Heart right ventricle (tissue), 16 donors: ENCODE results near the gene TUBGCP5. TPM values are rescaled to one million over a fixed set of nuclear protein-coding genes. Genes with fewer than 3 reads are reported as not detected.
"Not testable (repeated sequence)": the region's sequence is repeated elsewhere in the genome, so short reads cannot be mapped to it uniquely, and the experiment has no call there.

Source experiments
- ATAC-seq, 8 donors: fragments of 200-7000 bp; cut with Tn5 transposase; one replicate each; pipeline ENCODE4 v1.9.1; 2020; ENCODE audit warnings: mild to moderate bottlenecking in 8 of 8, moderate library complexity in 8 of 8, moderate number of reproducible peaks in 1 of 8
- DNase-seq, 2 donors: peaks; one replicate each; pipeline ENCODE4 v3.0.0-alpha.2; 2020
- H3K27ac ChIP-seq, 10 donors: fragments of 200-600 bp; sonication (generic) in 2 of 10; one replicate each; pipeline versions ENCODE4 v1.5.0 to v1.8.0; 2020 to 2022; ENCODE audit warnings: mild to moderate bottlenecking in 3 of 10
- H3K27me3 ChIP-seq, 7 donors: fragments of 200-600 bp; one replicate each; pipeline ENCODE4 v1.8.0; 2021 to 2022; ENCODE audit warnings: mild to moderate bottlenecking in 2 of 7
- H3K36me3 ChIP-seq, 9 donors: fragments of 200-600 bp; sonication (generic) in 1 of 9; one replicate each; pipeline versions ENCODE4 v1.5.0 to v1.8.0; 2020 to 2022; ENCODE audit warnings: mild to moderate bottlenecking in 2 of 9
- H3K4me1 ChIP-seq, 9 donors: fragments of 200-600 bp; sonication (generic) in 1 of 9; one replicate each; pipeline versions ENCODE4 v1.5.0 to v1.8.0; 2020 to 2022; ENCODE audit warnings: mild to moderate bottlenecking in 4 of 9
- H3K4me3 ChIP-seq, 10 donors: fragments of 200-600 bp; sonication (generic) in 2 of 10; one replicate each; pipeline versions ENCODE4 v1.5.0 to v1.8.0; 2020 to 2022; ENCODE audit warnings: mild to moderate bottlenecking in 7 of 10, moderate library complexity in 2 of 10
- H3K9me3 ChIP-seq, 11 donors: fragments of 200-600 bp in 10 of 11; sonication (generic) in 2 of 11; one replicate each; pipeline versions ENCODE4 v1.5.0 to v1.8.0; 2013 to 2022; ENCODE audit warnings: mild to moderate bottlenecking in 2 of 11, control low read depth in 1 of 11, moderate library complexity in 1 of 11
- CTCF ChIP-seq, 9 donors: fragments of 200-600 bp; sonication (generic) in 2 of 9; IDR thresholded peaks; one replicate each; pipeline versions ENCODE4 v1.5.0 to v1.8.0; 2021 to 2022; ENCODE audit warnings: antibody characterized with exemption in 9 of 9, mild to moderate bottlenecking in 5 of 9, moderate library complexity in 1 of 9
- WGBS, 2 donors: extraction: QIAGEN DNeasy Blood & Tissue Kit; methylation state at CpG; one replicate each; pipeline ENCODE4 v1.1.7; 2013; ENCODE audit warnings: inconsistent platforms in 1 of 2; 5-methylcytosine and 5-hydroxymethylcytosine counted together
- intact Hi-C, 10 donors: fragments of 100-400 bp; cut with DNase I; formaldehyde crosslinking; loops; one replicate each; pipeline versions ENCODE4 v1.11.1 to v1.14.2; 2022
- long read RNA-seq, 3 donors: library from polyadenylated mRNA; unstranded; transcript quantifications; one replicate each; pipeline ENCODE4 v2.0.0, GENCODE V29; 2020 to 2021
- polyA plus RNA-seq, 2 donors: library from polyadenylated mRNA; stranded (reverse); fragments of 200-250 nt; gene quantifications; one replicate each; pipeline ENCODE4 v1.2.3, GENCODE V29; 2013
- total RNA-seq, 10 donors: library from RNA; stranded (reverse); fragmentation: NEBNext Ultra II Directional in 3 of 10; extraction: Animal tissue kit (Norgen Biotek cat#: 25700) in 3 of 10; gene quantifications; one replicate each; pipeline versions ENCODE4 v1.2.1 to v1.2.4, GENCODE V29; 2021 to 2023
- donor health status: Arrhythmogenic right ventricular cardiomyopathy.
- donor health status: ischemic (EF 13 %, LVEDD 7.1; RV severe dilation, severe dysfunction).
- donor health status: healthy with polysubstance abuse.
- donor health status: DM: no; HTN: yes; CAD: no.
- donor health status: DM: no; HTN: no; CAD: no.
- donor health status: ischemic (EF 25% LVEDD 6.9; RV normal size, moderate dysfunction).
- donor health status: ischemic (EF 25% LVEDD 5.7; RV mildly dilated, moderate dysfunction).
- donor health status: healthy.
- donor health status: DM: yes; HTN: yes; CAD: no.
- donor health status: Ischemic cardiomyopathy.
- donor health status: ischemic (EF 35%, LVEDD 5.7; RV mildly dilated, moderate dysfunction).
- donor health status: nonischemic (EF 11% LVEDD 7.7; RV severe dilation, severe dysfunction).
- donor health status: DM: yes; HTN: yes; CAD: no.
- donor health status: PGD.
- donor health status: ischemic (EF 29% LVEDD 5.4; RV normal size, mild dysfunction).
- donor health status: nonischemic (EF 23%, LVEDD 6.1; RV moderate dilation, normal function).

TUBGCP5 gene
- 10 to 100 TPM; 10.7 to 17.3 (median 13.6) TPM for total RNA-seq
- 1 to 10 TPM; 3.8 to 5.2 TPM for polyA plus RNA-seq
- long read RNA-seq, donor 1, transcript TUBGCP5-205 (23 exons, 3,849 nt) = major isoform, 6 of 14 reads
- long read RNA-seq, donor 1, partial matches to known transcripts = 6 of 14 reads
- long read RNA-seq, donor 1, other reads (novel, unspliced or antisense) = 2 of 14 reads
- long read RNA-seq, donor 2, transcript TUBGCP5-205 (23 exons, 3,849 nt) = major isoform, 5 of 30 reads
- long read RNA-seq, donor 2, partial matches to known transcripts = 11 of 30 reads
- long read RNA-seq, donor 2, other reads (novel, unspliced or antisense) = 12 of 30 reads
- long read RNA-seq, donor 3, partial matches to known transcripts = 13 of 24 reads
- long read RNA-seq, donor 3, other reads (novel, unspliced or antisense) = 7 of 24 reads

GRCh38 chr15:23039143-23039916 is at the start of gene TUBGCP5:
Gene TUBGCP5, minus strand, starts transcription at chr15:23039569. Its CDS starts 26 bp downstream, at chr15:23039543.
- peak in 7 of 9 donors; percentile 11 to 62 (median 56) for TF ChIP-seq CTCF (IDR thresholded peaks at IDR 0.05)
- Histone ChIP-seq H3K4me1 (peaks cover 0 to 19% (median 16%) of the 10 kb centered on the region in 9 donors), H3K4me3 (peak within 1 kb of the TSS; percentile 55 to 85 (median 74)), H3K27me3 (no peaks in the 10 kb centered on the region), H3K36me3 (peaks cover 0 to 28% (median 11%) of the 10 kb centered on the region in 9 donors), H3K27ac (peak within 1 kb of the TSS in 9 of 10 donors; percentile 70 to 96 (median 88)), H3K9me3 (no peaks in the 10 kb centered on the region)
- DNase-seq (peak; percentile 97 to 99), ATAC-seq (peak; percentile 97 to 100 (median 99))
- 1% methylated on average over 88 to 92 of the region's 92 CpGs for WGBS, 2 donors
- intact Hi-C loops = loop anchor here in 6 of 10 donors (5.0 to 10.0 kb wide), 5 partner anchors 55 to 428 kb away; partner anchors contain the start of genes CYFIP1 (in 1 of the 6) and NIPA2 (in 1 of the 6)

- Histone ChIP-seq H3K4me1 (no peaks in the 10 kb centered on the region), H3K27me3 (no peaks in the 10 kb centered on the region), H3K9me3 (no peaks in the 10 kb centered on the region), H3K27ac (no peak overlapping the region), H3K36me3 (no peaks in the 10 kb centered on the region), H3K4me3 (no peak overlapping the region)
- ATAC-seq = no peak
- 60 to 86% methylated on average over 1 of the region's 1 CpG for WGBS, 2 donors
- no peak for DNase-seq
- TF ChIP-seq CTCF (IDR thresholded peaks at IDR 0.05) = no peak
- intact Hi-C loops = no loop called here
These were observed 43.7 kb upstream of the TUBGCP5 start for GRCh38 chr15:23083115-23083514.

- H3K4me1 ChIP-seq, H3K27ac ChIP-seq, H3K27me3 ChIP-seq, H3K4me3 ChIP-seq, intact Hi-C loops, H3K9me3 ChIP-seq, ATAC-seq, DNase-seq, H3K36me3 ChIP-seq: not testable (repeated sequence)
- 54 to 64% methylated on average over 8 of the region's 8 CpGs for WGBS, 2 donors
These were observed 42.8 kb upstream of the TUBGCP5 start for GRCh38 chr15:23081996-23082737.

- no peak for ATAC-seq
- no peak for DNase-seq
- Histone ChIP-seq H3K4me1 (no peaks in the 10 kb centered on the region), H3K9me3 (no peaks in the 10 kb centered on the region), H3K4me3 (no peak overlapping the region), H3K36me3 (no peaks in the 10 kb centered on the region), H3K27ac (no peak overlapping the region), H3K27me3 (peaks cover 0 to 5% (median 0%) of the 10 kb centered on the region in 7 donors)
- intact Hi-C loops = no loop called here
- 47 to 55% methylated on average over 3 of the region's 3 CpGs for WGBS, 2 donors
- TF ChIP-seq CTCF (IDR thresholded peaks at IDR 0.05) = no peak
These were observed 41.9 kb upstream of the TUBGCP5 start for GRCh38 chr15:23081271-23081670.
